Thyroid gland (tissue), 4 donors: ENCODE results near the gene GAS7.

Experiments
- CTCF ChIP-seq, 6 experiments: fragments of 200-600 bp in 3 of 6; fragments of 450-650 bp in 3 of 6; sonication (generic) in 3 of 6; IDR thresholded peaks; one replicate each; pipeline ENCODE4 v1.5.1; 2016 to 2019; ENCODE audit warnings: antibody characterized with exemption in 6 of 6, mild to moderate bottlenecking in 2 of 6, inconsistent platforms in 1 of 6, moderate library complexity in 1 of 6
- POLR2A ChIP-seq, 2 donors: fragments of 450-650 bp; IDR thresholded peaks; one replicate each; pipeline ENCODE4 v1.6.1; 2017; ENCODE audit warnings: antibody characterized with exemption in 2 of 2, mild to moderate bottlenecking in 2 of 2, moderate library complexity in 1 of 2

GRCh38 chr17:10087355-10087754, 111.1 kb downstream of the GAS7 start:
- TF ChIP-seq CTCF (IDR thresholded peaks at IDR 0.05) (no peak), POLR2A (IDR thresholded peaks at IDR 0.05) (no peak)
